ENCODE results near the gene ZNF280A.
"Not testable (repeated sequence)": the region's sequence is repeated elsewhere in the genome, so short reads cannot be mapped to it uniquely, and the experiment has no call there.

- not testable (repeated sequence) for TF ChIP-seq ATF3 (IDR thresholded peaks at IDR 0.05; ENCODE audit: insufficient read depth, low read depth, low read length); ATF2 (IDR thresholded peaks at IDR 0.05; ENCODE audit: low read length); RBBP5 (IDR thresholded peaks at IDR 0.05; ENCODE audit: borderline replicate concordance, low read depth, low read length); MAX (IDR thresholded peaks at IDR 0.05); JUND (IDR thresholded peaks at IDR 0.05; ENCODE audit: low read length); YY1 (IDR thresholded peaks at IDR 0.05; ENCODE audit: low read depth, low read length)
- TF ChIP-seq, protein P1, sequence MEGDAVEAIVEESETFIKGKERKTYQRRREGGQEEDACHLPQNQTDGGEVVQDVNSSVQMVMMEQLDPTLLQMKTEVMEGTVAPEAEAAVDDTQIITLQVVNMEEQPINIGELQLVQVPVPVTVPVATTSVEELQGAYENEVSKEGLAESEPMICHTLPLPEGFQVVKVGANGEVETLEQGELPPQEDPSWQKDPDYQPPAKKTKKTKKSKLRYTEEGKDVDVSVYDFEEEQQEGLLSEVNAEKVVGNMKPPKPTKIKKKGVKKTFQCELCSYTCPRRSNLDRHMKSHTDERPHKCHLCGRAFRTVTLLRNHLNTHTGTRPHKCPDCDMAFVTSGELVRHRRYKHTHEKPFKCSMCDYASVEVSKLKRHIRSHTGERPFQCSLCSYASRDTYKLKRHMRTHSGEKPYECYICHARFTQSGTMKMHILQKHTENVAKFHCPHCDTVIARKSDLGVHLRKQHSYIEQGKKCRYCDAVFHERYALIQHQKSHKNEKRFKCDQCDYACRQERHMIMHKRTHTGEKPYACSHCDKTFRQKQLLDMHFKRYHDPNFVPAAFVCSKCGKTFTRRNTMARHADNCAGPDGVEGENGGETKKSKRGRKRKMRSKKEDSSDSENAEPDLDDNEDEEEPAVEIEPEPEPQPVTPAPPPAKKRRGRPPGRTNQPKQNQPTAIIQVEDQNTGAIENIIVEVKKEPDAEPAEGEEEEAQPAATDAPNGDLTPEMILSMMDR (IDR thresholded peaks at IDR 0.05; ENCODE audit: control extremely low read depth in 1 of 3, insufficient read depth in 1 of 3, low read depth in 1 of 3, low read length in 3 of 3) = not testable (repeated sequence)
Measured at GRCh38 chr22:22468794-22469469, 51.1 kb downstream of the ZNF280A start.

Measured in H1 (cell line).